HG02885 (cell line): Measurements from ENCODE around the gene OR2T4.

Experiments used
- ATAC-seq: cut with Tn5 transposase; IDR thresholded peaks from one replicate; pipeline ENCODE4 v1.9.1; 2021; ENCODE audit warnings: mild to moderate bottlenecking; ENCODE audit not compliant: unreplicated experiment, poor library complexity

OR2T4 gene, protein sequence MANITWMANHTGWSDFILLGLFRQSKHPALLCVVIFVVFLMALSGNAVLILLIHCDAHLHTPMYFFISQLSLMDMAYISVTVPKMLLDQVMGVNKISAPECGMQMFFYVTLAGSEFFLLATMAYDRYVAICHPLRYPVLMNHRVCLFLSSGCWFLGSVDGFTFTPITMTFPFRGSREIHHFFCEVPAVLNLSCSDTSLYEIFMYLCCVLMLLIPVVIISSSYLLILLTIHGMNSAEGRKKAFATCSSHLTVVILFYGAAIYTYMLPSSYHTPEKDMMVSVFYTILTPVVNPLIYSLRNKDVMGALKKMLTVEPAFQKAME

DNA sequence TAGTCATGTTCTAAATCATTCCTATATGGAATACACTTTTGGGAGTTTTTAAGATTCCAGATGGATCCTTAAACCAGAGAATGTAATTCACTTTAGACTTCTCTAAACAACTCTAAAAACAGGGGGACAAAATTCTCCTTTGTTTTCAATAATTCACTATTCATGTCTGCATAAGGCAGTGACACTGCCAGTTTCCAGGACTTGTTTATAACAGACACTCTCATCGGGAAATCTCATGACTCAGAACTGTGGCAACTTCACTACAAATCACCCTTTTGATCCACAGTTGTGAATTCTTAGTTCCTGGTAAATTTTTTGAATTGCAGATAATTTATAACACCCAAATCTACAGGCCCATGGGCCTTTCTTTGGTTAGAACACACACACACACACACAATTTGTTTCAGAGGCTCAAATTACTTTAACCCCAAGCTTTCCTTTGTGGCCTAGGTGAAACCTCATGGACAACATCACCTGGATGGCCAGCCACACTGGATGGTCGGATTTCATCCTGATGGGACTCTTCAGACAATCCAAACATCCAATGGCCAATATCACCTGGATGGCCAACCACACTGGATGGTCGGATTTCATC is at the start of gene OR2T4:
TSS of gene OR2T4 (plus strand) at position 545 of the 595 bp plus-strand sequence. CDS start at position 545, 0 bp downstream.
- no peak for ATAC-seq

DNA sequence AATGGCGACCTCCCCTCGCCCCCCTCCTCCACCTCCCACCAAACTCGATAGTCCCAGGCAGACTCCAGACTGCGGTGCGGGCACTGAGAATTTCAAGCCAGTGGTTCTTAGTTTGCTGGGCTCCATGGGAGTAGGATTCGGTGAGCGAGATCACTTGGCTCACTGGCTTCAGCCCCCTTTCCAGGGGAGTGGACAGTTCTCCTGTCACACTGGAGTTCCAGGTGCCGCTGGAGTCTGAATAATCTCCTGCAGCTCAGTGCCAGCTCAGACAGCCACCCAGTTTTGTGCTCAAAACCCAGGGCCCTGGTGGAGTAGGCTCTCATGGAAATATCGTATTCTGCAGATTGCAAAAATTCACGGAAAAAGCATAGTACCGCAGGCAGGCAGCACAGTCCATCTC is 44.7 kb upstream of the OR2T4 start:
- no peak for ATAC-seq

GRCh38 chr1:248324468-248324867 is 37.0 kb upstream of the OR2T4 start, which contains the start of gene OR2M7:
Gene OR2M7 (minus strand): TSS chr1:248324568. CDS start chr1:248324568, 0 bp downstream.
- ATAC-seq, result no peak

GRCh38 chr1:248343451-248343850 is 18.0 kb upstream of the OR2T4 start:
- no peak for ATAC-seq

DNA sequence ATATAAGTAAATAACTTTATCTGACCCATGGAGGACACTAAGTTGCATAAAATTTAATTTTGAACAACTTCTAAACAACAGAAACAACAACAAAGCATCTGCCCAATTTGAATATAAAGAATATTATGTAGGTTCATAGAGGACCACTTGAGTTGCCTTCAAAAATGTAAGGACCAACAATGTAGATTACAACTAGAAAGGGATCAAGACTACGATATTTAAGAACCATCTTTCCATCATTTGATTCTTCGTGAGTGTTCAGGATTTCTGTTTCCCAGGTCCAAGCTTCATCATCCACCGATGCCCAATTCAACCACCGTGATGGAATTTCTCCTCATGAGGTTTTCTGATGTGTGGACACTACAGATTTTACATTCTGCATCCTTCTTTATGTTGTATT is 13.0 kb upstream of the OR2T4 start, which contains the start of gene OR14C36:
TSS of gene OR14C36 (plus strand) at position 301 of the 400 bp plus-strand sequence. CDS start at position 301, 0 bp downstream.
- ATAC-seq, result no peak

DNA sequence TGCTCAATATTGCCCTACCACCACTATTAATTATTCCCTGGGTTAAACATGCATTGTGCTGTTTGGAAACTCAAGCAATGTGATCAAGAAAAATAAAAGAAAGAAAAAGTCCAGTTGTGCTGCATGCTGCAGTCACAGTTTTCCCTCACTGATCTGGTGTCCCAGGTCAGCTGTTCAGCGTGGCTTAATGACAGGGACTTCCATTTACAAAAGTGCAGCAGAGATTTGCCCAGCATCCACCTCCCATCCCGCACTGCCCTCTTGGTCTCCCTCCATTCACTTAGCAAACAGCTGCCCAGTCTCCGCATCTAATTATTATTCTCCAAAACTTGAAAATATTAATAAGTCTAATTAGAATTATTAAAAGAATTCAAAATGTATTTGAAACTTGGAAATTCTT is 2.0 kb upstream of the OR2T4 start:
- no peak for ATAC-seq

GRCh38 chr1:248366609-248367008 is 5.1 kb downstream of the OR2T4 start:
- peak; percentile 56 for ATAC-seq

DNA sequence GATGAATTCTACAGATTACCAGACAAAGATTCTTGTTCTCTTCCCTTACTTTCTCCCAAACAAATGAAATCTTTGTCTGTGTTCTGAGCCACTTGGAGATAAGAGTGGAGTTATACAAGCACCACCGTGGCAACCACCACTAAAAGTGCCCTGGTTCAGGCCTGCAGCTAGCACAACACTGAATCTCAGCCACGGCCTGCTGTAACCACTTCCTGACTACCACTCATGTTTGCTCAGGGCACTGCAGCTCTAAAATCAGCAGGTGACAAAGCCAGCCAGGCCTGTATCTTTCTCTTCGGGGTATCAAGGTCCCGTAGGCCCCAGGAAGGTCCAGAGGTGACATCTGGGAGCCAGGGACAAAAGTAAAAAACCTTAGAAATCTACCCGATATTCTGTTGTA is 10.9 kb downstream of the OR2T4 start:
- peak; percentile 44 for ATAC-seq

DNA sequence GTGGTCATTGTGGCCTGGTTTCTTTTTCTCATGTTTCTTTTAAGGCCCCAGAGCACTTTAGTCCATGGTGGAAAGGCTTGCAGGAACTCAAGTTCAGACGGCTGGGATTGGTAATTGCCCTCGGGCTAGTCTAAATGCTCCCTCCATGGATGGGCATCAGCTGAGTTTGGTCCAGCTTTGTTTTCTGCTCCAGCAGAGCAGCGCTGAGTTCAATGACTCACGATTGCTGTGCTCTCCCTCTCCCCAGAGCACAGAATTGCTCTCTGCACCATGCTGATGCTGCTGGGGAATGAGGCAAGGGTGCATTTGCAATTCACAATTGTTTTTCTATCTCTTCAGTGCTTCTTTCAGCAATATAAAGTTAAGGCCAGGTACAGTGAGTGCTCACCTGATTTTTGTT is 12.3 kb downstream of the OR2T4 start:
- ATAC-seq, result no peak

DNA sequence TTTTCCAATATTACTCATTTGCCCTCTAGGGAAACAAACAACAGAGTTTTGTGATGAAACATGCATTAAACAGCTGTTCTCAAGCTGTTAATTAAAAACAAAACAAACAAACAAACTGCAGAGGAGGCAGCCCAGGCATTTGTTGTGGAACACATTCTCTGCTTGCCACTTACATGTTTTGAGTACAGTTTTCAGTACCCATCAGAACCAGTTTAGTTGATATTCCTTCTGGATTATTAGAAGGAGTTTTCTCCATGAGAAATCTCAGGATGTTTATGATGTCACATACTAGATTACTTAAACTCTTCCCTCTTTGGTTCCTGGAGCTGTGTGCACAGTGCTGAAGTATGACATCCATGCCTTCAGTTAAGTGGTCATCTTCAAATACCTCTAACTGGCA is 14.0 kb downstream of the OR2T4 start, which contains the start of gene OR2T6:
TSS of gene OR2T6 (plus strand) at position 301 of the 400 bp plus-strand sequence. CDS start 11,863 bp downstream, outside the sequence.
- no peak for ATAC-seq

DNA sequence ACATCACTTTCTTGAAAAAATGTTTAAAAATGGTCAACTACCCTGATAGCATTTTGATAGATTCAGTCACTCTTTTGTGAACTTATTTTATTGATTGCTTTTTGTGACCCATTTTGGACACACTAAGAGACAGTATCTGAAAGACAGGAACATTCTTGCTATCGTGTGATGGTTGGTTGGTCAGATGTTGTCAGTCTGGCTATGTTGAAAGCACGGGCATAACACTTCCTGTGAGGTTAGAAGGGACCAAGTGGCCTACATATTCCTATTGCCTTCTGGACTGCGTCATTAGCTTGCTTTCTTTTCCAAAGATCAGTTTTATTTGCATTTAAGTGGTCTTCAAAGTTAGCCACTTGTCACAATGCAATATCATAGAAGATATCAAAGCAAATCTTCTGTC is 15.5 kb downstream of the OR2T4 start:
- peak; percentile 41 for ATAC-seq

- ATAC-seq, result no peak
Observed at GRCh38 chr1:248380854-248381253, 19.4 kb downstream of the OR2T4 start.

GRCh38 chr1:248388426-248388825 is 27.0 kb downstream of the OR2T4 start:
- no peak for ATAC-seq

DNA sequence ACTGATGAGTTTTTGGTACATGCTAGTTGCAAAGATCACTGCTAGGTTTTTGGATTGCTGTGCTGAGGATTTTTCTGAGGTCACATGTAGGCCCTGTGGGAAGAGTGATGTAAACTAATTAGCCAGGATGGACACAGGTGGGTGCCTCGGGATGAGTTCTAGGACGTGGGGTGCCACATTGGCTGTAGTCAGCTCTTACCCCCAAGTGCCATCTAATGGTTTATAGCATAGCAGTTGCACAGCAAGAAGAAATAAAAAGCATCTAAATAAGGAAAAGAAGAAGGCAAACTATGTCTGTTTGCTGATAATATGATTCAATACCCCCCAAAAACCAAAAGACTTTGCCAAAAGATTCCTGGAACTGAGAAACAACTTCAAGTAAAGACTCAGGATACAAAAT is 31.6 kb downstream of the OR2T4 start:
- no peak for ATAC-seq

- no peak for ATAC-seq
Observed at GRCh38 chr1:248402748-248403147, 41.3 kb downstream of the OR2T4 start, which contains the start of gene OR2T1. Gene OR2T1 (plus strand): TSS chr1:248403048. CDS start chr1:248406148, 3,100 bp downstream.

DNA sequence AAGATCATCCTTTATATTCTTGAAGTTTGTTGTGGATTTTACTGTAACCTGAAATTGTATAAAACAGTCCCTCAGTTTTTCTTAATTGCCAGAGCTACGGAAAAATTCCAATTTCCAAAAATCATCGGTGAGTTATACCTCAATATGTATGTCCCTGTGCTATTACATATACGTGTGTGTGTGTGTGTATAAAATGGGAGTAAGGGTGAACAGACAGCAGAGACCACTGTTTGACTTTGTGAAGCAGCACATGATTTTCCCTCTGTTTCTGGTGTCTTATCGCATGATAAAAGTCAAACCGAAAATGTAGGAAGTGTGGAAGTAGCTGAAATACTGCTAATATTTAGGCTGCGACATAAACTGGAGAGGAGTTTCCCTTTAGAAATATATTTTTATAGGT is 42.6 kb downstream of the OR2T4 start:
- ATAC-seq, result peak; percentile 36

DNA sequence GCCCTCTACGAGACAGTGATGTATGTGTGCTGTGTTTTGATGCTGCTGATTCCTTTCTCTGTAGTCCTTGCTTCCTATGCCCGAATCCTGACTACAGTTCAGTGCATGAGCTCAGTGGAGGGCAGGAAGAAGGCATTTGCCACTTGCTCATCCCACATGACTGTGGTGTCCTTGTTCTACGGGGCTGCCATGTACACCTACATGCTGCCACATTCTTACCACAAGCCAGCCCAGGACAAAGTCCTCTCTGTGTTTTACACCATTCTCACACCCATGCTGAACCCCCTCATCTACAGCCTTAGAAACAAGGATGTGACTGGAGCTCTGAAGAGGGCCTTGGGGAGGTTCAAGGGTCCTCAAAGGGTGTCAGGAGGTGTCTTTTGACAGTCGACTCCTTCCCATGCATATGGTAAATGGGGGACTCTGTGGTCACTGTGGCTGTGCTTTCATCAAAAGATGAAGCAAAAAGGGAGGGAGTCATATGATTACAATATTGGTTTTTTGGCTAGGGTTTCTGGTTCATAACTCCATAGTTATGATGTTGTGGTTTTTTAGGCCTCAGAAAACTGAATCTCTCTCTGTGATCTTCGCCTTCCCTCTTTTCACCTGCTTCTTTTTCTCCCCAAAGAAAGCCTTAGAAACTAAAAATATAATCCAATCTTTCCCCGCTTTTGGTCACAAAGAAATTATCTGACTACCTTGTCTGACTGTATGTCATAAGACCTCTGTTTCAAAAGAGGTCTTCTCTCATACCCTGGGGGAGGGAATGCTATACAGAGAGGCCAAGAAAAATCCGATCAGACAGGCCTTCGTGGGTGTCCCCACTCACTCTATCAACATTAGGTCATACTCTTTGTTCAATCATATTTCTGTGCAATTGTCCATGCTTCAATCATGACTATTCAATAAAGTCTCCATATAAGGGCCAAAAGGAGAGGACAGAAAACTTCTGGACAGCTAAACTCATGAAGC is 45.5 kb downstream of the OR2T4 start:
- peak; percentile 62 for ATAC-seq
